Activated CD4-positive, CD25-positive, alpha-beta regulatory T cell treated with anti-CD3 and anti-CD28 coated beads, Interleukin-2, amount 50 U/mL, for 72 hours (primary cell): ENCODE results near the gene DHRSX.

Experiments
- DNase-seq: peaks from one replicate; pipeline ENCODE4 v3.0.0; 2021

The DHRSX gene

DNA sequence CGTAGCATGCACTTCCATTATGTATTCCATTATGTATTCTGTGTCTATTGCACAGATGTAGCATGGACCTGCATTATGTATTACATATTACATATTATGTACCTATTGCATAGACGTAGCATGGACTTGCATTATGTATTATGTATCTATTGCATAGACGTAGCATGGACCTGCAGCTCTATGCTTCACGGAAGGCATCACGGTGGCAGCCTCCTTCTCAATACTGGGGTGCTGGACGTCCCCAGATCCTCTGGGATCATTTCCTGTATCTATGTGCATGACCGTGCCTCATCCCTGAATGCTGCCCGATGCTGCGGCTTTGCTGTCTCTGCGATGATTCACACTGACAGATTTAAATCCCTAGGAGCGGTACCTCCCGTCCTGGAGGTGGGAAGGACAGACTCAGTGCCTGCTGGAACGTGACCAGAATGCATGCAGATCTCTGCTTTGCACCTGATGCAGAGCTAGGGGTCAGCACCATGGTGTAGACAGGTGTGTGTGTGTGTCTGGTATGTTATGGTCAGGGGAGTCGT is 317.5 kb downstream of the DHRSX start:
- DNase-seq: no peak

DNA sequence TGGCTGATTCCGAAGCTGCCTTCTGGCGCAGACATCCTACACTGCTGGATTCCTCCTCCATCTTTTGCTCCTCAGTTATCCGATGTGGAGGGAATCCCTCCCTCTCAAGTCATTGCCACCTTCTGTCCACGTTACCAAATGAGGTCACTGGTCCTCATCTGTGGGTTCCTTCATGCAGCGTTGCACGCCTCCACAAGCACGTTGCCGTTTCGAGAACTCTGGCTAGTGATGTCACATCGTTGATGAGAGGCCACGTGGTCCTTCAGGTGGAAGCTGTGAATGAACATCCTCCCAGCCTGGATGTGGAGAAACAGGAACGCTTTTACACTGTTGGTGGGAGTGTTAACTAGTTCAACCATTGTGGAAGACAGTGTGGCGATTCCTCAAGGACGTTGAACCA is 323.2 kb downstream of the DHRSX start:
- DNase-seq: no peak

DNA sequence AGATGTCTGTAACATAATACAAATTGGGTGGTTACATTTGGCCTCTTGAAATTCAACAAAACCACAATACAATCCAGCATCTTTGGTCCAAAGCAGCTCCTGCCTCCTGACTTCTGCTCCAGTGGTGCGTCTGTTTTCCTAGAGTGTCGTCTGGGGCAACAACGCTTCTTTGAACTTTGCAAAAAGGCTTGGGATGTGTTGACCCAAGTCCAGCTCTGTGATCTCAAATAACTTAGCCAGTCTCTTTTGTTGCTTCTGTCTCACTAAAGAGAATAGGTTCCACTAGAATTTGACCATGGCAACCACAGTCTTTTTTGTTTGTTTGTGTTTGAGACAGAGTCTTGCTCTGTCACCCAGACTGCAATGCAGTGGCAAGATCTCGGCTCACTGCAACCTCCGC is 324.0 kb downstream of the DHRSX start:
- no peak for DNase-seq

DNA sequence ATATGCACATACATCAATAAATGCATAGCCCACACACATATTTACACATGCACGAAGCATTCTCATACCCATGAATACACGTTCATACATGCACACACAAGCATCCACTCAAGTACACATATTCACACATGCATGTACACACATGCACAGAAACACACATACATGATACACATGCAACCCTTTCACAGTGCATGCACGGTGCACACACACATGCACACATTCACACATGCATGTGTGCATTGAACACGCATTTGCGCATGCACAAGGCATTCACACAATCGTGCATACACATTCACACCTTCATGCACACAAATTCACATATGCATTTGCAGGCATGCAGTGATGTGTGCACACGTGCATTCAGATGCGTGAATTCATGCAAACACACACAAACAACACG is 324.5 kb downstream of the DHRSX start:
- DNase-seq: no peak

DNA sequence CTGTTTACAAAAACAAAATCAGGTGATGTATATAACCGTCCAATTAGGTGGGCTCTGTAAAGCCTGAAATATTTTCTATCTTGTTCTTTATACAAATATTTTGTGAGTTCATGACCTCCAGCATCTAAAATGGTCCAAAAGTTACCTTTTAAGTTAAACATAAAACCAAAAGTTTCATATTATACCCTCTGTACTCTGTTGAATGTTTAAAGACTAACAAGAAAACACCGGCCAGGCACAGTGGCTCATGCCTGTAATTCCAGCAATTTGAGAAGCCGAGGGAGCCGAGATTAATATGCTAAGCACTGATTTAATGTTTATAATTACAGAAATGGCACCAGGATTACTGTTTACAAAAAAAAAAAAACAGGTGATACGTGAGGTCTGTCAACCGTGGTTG is 328.4 kb downstream of the DHRSX start:
- no peak for DNase-seq
